Glutamatergic neuron (in vitro differentiated cells): ENCODE measurements around the gene ATMIN. TPM values are rescaled to one million over a fixed set of nuclear protein-coding genes. Genes with fewer than 3 reads are reported as not detected.
A peak's percentile ranks its signal among the peaks of the same experiment; 100 is the strongest.

Experiments used
- DNase-seq: peaks from one replicate; pipeline ENCODE4 v3.0.0; 2022
- H3K27ac Mint-ChIP-seq: one replicate; pipeline ENCODE4 v1.8.0; 2020; ENCODE audit warnings: mild to moderate bottlenecking, mixed read lengths, inconsistent platforms; ENCODE audit not compliant: unreplicated experiment
- H3K27me3 Mint-ChIP-seq: one replicate; pipeline ENCODE4 v1.8.0; 2020; ENCODE audit warnings: mild to moderate bottlenecking, moderate library complexity, mixed read lengths, inconsistent platforms; ENCODE audit not compliant: unreplicated experiment
- H3K36me3 Mint-ChIP-seq: one replicate; pipeline ENCODE4 v1.8.0; 2020; ENCODE audit warnings: mild to moderate bottlenecking, mixed read lengths, inconsistent platforms; ENCODE audit not compliant: unreplicated experiment
- H3K4me1 Mint-ChIP-seq: one replicate; pipeline ENCODE4 v1.8.0; 2020; ENCODE audit warnings: mild to moderate bottlenecking, low read depth, mixed read lengths, inconsistent platforms; ENCODE audit not compliant: unreplicated experiment
- H3K4me3 Mint-ChIP-seq: one replicate; pipeline ENCODE4 v1.8.0; 2020; ENCODE audit warnings: mild to moderate bottlenecking, mixed read lengths, inconsistent platforms; ENCODE audit not compliant: unreplicated experiment
- H3K9me3 Mint-ChIP-seq: one replicate; pipeline ENCODE4 v1.8.0; 2020; ENCODE audit warnings: mild to moderate bottlenecking, moderate library complexity, mixed read lengths, inconsistent platforms; ENCODE audit not compliant: unreplicated experiment
- total RNA-seq: library from RNA; stranded (reverse); fragmentation: NEBNext Ultra II Directional; extraction: Animal tissue kit (Norgen Biotek cat#: 25700); gene quantifications from one replicate; pipeline ENCODE4 v1.2.1, GENCODE V29; 2021; ENCODE audit not compliant: unreplicated experiment
- TF ChIP-seq, protein P1 (sequence below): fragments of 200-600 bp; sonication (generic); IDR thresholded peaks from one replicate; pipeline ENCODE4 v1.5.0; 2021; ENCODE audit not compliant: partially characterized antibody, unreplicated experiment

Gene ATMIN
- total RNA-seq, 1 donor from 2014 or later: 61.5 TPM

DNA sequence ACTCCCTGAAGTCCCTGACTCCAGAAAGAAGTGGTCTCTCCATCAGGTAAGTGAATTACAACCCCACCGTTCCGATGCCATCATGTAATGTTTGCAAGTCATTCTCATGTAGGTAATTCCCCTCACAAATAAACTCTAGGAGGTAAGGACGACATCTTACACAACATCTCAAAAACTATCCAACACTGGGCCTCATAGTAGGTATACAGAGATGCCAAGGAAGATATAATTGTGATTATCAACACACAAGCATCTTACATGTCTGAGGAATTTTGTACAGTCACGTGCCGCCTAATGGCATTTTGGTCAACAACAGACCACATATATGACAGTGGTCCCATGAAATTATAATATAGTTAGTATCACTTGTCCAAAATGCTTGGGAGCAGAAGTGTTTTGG is 53.2 kb downstream of the ATMIN start:
- Mint-ChIP-seq H3K4me3 (no peak overlapping the region), H3K27ac (peak overlapping the region; percentile 15), H3K36me3 (no peaks in the 10 kb centered on the region), H3K9me3 (no peaks in the 10 kb centered on the region), H3K27me3 (no peaks in the 10 kb centered on the region), H3K4me1 (no peaks in the 10 kb centered on the region)
- TF ChIP-seq, protein P1, sequence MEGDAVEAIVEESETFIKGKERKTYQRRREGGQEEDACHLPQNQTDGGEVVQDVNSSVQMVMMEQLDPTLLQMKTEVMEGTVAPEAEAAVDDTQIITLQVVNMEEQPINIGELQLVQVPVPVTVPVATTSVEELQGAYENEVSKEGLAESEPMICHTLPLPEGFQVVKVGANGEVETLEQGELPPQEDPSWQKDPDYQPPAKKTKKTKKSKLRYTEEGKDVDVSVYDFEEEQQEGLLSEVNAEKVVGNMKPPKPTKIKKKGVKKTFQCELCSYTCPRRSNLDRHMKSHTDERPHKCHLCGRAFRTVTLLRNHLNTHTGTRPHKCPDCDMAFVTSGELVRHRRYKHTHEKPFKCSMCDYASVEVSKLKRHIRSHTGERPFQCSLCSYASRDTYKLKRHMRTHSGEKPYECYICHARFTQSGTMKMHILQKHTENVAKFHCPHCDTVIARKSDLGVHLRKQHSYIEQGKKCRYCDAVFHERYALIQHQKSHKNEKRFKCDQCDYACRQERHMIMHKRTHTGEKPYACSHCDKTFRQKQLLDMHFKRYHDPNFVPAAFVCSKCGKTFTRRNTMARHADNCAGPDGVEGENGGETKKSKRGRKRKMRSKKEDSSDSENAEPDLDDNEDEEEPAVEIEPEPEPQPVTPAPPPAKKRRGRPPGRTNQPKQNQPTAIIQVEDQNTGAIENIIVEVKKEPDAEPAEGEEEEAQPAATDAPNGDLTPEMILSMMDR: no peak
- no peak for DNase-seq

DNA sequence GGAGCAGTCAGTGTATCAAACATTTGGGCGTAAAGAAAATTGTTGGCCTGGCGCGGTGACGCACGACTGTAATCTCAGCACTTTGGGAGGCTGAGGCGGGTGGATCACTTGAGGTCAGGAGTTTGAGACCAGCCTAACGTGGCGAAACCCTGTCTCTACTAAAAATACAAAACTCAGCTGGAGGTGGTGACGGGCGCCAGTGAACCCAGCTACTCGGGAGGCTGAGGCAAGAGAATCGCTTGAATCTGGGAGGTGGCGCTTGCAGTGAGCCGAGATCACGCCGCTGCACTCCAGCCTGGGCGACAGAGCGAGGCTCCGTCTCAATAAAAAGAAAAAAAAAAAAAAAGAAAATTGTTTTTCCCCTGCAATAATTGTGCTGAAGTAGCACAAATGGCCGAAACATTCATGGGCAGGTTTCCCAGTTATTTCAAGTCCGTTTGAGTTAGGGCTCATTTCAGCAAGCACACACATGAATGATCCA is 59.2 kb downstream of the ATMIN start:
- H3K27me3 Mint-ChIP-seq: peaks cover 2% of the 10 kb centered on the region
- H3K4me3 Mint-ChIP-seq: peak overlapping the region; percentile 86
- no peaks in the 10 kb centered on the region for H3K4me1 Mint-ChIP-seq
- H3K9me3 Mint-ChIP-seq: peaks cover 5% of the 10 kb centered on the region
- no peak for DNase-seq
- no peak overlapping the region for H3K27ac Mint-ChIP-seq
- TF ChIP-seq, protein P1: no peak
- no peaks in the 10 kb centered on the region for H3K36me3 Mint-ChIP-seq

DNA sequence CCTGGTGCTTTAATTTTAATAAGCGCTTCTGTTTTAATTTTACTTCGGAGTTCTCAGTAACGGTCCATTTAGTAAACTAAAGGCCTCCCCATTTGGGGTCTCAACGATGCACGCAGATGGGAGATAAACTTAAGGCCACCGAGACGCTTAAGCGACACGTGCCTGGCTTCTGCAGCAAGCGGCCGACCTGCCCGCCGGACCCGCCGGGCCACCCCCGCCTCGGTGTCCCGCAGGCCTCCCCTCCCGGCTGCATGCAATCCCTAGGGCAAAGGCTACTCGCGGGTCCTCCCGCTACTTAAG is 60.0 kb downstream of the ATMIN start:
- DNase-seq: no peak
- TF ChIP-seq, protein P1: no peak
- H3K9me3 Mint-ChIP-seq: peaks cover 5% of the 10 kb centered on the region
- no peaks in the 10 kb centered on the region for H3K36me3 Mint-ChIP-seq
- peaks cover 2% of the 10 kb centered on the region for H3K27me3 Mint-ChIP-seq
- no peak overlapping the region for H3K27ac Mint-ChIP-seq
- H3K4me3 Mint-ChIP-seq: peak overlapping the region; percentile 86
- no peaks in the 10 kb centered on the region for H3K4me1 Mint-ChIP-seq

DNA sequence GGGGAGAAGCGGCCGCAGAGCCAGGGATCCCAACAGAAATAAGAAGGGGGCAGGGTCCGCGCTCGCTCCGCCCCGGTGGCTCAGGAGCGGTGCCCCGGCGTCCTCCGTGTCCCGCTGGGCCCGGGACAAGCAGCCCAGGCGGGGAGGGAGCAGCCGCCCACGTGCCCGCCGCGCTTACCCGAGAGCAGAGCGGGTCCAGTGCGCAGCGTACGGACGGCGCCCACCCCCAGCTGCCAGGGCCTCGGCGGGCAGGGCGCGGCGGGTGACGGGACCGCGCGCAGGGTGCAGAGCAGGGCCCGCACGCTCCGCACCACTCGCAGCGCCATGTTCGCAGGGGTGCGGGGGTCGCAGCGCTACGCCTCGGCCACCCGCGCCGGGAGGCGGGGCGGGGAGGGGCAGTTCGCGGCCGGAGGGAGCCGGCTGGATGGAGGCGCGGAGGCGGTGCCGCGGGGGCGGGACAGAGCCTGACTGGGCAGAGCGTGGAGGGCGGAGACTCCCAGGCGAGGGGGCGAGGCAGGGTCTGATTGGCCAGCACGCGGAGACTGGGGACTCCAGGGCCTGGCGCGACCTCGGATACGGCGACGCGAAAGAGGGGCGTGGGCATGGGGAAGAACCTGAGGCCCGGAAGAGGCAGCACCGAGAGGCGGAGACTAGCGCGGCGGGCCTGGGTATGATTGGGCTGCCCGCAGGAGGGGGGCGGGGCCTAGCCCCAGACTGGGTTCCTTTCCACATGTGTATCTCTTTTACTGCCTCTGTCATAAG is 60.5 kb downstream of the ATMIN start, which contains the start of gene GCSH:
GCSH (minus strand) TSS at position 443 of the 762 bp plus-strand sequence; CDS start at position 326, 117 bp downstream.
- DNase-seq: peak; percentile 99
- H3K27ac Mint-ChIP-seq: no peak within 1 kb of the TSS
- H3K4me3 Mint-ChIP-seq: peak within 1 kb of the TSS; percentile 86
- no peaks in the 10 kb centered on the region for H3K4me1 Mint-ChIP-seq
- TF ChIP-seq, protein P1: no peak
- H3K9me3 Mint-ChIP-seq: peaks cover 6% of the 10 kb centered on the region
- H3K36me3 Mint-ChIP-seq: no peaks in the 10 kb centered on the region
- peaks cover 2% of the 10 kb centered on the region for H3K27me3 Mint-ChIP-seq

DNA sequence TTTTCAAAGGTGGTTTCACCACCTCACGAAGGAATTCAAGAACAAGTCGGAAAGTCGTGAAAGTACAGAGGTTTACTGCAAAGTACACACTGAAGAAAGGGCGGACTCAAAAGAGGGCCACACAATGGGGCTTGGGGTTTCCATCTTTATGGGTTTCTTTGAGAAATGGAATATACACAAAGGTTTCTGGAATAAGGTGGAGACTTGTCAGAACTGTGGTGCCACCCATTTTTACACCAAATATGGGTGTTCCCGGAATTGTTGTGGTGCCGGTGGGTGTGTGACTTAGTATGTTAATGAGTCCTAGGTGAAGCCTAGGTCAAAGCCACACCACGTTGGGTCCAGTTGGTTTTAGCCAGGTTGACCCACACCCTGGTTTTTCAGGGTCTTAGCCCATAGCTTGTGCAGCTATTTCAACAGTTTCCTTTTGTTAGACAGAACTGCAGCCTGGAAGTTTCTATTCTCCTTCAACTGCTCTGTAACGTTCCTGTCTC is 61.1 kb downstream of the ATMIN start:
- Mint-ChIP-seq H3K27ac (no peak overlapping the region), H3K36me3 (no peaks in the 10 kb centered on the region), H3K4me3 (peak overlapping the region; percentile 74), H3K9me3 (peaks cover 6% of the 10 kb centered on the region), H3K27me3 (peaks cover 2% of the 10 kb centered on the region), H3K4me1 (no peaks in the 10 kb centered on the region)
- TF ChIP-seq, protein P1: no peak
- DNase-seq: no peak
